CD4-positive, alpha-beta T cell treated with Interleukin-12 subunit alpha and Interleukin-12 subunit beta, for 1 hour (primary cell): Measurements from ENCODE around the gene ALDH4A1.

ENCODE experiments used
- DNase-seq: peaks from one replicate; pipeline ENCODE4 v3.0.0-alpha.2; 2020

The ALDH4A1 gene, protein sequence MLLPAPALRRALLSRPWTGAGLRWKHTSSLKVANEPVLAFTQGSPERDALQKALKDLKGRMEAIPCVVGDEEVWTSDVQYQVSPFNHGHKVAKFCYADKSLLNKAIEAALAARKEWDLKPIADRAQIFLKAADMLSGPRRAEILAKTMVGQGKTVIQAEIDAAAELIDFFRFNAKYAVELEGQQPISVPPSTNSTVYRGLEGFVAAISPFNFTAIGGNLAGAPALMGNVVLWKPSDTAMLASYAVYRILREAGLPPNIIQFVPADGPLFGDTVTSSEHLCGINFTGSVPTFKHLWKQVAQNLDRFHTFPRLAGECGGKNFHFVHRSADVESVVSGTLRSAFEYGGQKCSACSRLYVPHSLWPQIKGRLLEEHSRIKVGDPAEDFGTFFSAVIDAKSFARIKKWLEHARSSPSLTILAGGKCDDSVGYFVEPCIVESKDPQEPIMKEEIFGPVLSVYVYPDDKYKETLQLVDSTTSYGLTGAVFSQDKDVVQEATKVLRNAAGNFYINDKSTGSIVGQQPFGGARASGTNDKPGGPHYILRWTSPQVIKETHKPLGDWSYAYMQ

DNA sequence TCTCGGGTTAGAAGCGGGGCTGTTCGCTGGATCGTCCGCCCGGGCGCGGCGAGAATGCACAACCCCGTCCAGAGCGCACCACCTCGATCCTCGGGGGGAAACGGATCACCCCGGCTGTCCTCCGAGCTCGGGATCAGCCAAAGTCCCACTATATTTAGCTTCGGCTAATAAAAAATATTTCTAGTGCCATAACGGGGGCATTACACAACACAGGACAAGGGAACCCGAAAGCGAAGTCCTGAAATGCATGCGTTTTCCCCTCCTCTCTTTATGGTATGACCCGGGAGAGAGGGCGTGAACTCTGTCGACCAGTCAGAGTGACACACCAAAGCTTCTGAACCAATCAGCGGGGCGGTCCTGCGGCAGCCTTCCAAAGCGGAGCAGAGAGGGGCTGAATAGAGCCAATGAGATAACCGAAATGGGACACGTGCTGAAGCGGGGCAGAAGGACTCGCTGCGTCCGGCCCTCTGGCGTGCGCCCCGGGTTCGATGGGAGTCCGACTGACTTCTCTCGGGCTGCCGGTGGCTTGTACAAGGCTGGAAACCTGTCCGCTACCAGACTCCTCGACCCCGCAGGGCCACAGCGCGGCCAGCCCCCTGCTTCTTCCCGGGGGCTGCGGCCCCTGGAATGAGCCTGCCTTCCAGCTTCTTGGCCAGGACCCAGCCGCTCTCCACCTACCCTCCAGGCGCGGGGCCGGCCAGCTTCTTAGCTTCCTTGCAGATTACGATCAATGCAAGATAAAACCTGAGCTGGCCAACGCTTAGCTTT, at the start of gene ALDH4A1:
Gene ALDH4A1, minus strand, starts transcription at position 33 of the 768 bp plus-strand sequence. Its CDS starts 32 bp downstream, at position 1.
- DNase-seq: peak; percentile 96

DNA sequence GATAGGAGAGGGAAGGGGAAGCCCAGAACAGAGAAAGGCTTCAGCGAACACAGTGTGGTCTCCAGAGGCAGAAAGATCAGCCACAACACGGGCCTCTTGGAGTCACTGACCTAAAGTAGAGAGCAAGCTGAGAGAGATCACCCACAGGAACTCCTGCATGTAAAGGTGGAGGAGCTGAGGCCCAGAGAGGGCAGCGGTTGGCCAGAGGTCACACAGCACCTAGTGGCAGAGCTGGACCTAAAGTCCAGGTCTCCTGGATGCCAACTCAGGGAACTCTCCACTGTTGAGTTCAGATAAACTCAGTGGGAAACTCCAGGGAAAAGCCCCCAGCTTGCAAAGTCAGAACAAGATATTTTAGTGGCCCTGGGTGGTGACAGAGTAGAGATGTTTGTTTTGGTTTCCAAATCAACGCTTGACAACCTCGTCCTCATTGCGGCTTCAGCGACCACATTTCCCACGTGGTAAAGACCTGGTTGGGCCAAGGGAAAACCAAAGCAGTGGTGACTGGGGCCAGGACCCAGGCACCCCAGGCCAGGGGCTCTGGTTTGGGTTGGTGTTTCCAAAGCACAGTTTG, 49.5 kb upstream of the ALDH4A1 start:
- peak; percentile 90 for DNase-seq

DNA sequence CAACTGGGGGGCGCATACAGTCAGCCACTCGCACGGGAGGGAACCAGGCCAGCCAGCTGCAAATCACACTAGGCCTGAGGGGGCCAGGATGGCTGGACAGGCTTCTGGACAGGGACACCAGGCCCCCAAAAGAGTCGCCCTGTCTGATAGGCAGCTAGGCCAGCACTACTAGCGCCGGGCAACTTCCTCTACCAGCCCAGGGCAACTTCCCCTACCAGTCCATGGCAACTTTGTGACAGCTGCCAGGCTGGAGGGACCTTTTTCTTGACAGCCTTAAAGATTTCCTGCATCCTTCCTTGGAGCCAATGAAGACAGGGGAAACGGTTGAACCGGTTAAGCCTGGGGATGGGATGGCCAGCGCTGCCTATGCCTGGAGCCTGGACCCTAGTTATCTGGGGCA, 49.1 kb upstream of the ALDH4A1 start:
- DNase-seq: peak; percentile 49

DNA sequence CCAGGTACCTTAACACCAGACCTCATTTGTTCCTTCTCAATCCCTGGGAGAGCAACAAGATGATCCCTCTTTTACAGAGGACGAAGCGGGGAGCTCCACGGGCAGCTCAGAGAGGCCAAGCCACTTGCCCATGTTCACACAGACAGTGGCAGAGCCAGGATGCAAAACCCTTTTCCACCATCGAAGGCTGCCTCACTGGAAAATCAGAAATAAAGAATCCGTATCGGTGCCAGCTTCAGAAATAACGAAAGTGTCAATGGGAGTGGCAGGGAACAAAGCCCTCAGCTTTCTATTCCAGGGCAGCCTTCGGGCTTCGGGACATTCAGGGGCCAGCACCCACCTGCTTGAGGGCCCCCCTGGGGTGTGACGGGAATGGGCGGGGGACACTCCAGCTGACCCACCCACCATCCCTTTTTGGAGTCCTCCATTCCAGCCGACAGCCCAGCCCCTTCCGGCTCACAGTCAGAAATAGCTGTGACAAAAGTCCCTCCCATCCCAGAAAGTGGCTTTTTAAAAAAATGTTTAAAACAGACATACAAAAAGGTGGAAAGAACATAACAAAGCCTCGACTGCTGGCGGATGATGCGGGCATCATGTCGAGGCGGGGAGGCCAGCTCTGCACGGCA, 48.2 kb upstream of the ALDH4A1 start:
- DNase-seq: peak; percentile 68

DNA sequence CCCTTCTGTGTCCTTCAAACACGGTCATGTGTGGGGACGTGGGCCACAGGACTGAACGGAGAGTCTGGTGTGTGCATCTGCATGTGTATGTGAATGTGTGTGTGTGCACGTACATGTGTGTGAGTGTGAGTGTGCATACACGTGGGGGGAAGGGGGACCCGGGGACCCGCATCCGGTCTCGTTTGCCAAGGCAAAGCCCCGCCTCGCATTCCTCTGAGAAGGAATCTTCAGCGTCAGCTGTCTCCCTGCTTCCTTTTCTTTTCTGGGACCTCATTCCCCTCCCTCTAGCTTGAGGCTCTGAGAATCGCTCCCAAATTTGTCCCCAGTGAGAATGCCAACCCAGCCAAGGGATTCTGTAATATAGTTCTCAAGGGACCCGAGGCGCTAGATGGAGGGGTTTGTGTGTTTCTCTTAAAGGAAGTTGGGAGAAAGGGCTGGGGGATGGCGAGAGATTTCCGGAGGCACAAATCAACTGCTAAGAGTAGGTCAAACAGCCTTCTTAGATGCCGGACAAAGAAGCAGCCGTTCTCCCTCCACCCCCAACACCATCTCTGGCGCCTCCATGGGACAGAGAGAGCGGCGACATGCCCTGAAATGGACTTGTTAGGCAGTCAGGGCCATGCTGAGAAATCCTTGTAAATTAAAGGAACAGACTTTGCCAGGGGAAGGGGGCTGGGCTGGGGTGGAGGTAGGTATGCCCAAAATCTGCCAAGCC, 47.5 kb upstream of the ALDH4A1 start:
- peak; percentile 32 for DNase-seq

DNA sequence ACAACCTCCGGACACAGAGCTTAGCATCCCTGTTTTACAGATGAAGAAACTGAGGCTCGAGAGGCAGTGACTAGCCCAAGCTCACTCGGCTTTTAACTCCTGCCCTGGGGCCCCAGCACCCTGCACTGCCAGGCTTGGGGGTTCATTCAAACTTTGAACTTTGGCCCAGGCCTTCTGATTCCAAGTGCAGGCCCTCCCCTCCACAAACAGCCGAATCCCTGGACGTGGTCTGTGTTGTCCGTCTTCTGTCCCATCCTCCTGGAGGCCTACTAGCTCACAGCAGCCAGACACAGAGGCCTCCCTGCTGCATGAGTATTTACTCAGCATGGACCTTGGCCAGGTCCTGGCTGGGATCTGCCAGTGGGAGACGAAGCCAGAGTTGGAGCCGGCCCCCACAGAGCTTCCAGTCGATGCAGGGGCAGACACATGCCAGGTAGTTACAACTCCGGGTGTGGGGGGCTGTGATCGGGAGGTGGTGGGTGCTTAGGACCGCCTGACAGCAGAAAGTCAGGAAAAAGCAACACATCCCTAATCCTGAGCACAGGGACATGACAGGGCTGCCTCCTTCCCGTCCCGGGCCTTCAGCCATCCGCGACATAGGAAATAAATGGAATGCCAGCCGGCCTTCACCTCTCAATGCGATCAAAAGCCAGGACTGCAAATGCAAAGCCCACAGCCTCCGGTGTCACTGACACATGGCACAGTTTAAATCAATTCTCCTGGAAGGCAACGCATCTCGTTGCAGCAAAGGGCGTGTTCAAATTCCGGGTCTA, 46.7 kb upstream of the ALDH4A1 start:
- DNase-seq: no peak

DNA sequence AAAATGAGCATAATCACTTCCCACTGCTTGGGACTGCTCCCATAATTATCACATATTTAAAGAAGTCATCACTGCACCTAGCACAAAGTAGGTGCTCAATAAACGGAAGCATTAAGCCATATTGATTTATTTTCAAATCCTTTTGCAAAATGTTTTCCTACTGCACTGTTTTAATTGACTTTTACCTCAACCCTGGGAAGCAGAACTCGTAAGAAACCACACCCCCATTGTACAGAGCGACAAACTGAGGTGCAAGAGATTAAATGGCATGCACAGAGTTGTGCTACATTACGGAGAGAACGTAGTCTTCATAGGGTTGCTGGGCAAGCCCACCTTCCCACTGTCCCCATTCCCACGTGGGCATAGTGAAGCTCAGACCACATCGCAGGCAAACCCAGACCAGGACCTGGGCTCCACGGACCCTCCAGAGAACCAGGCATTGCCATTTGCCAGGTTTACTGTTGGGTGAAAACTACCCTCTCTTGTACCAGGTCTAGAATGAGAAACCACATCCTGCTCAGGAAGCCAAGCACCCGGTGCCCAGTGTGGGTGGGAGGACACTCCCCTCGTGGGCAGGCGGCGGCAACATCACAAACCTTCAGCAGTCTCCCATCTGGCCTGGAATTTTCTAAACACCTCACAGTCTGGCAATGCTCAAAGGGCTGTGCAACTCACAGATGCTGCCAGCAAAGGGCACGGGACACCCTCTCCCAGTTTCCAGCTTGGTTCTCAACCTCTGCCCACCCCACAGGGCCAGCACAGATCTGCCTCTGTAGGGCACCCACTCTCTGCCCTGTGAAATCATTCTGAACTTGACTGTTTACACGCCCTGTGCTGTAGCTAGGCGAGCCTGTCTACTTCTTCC, 45.9 kb upstream of the ALDH4A1 start:
- peak; percentile 81 for DNase-seq

DNA sequence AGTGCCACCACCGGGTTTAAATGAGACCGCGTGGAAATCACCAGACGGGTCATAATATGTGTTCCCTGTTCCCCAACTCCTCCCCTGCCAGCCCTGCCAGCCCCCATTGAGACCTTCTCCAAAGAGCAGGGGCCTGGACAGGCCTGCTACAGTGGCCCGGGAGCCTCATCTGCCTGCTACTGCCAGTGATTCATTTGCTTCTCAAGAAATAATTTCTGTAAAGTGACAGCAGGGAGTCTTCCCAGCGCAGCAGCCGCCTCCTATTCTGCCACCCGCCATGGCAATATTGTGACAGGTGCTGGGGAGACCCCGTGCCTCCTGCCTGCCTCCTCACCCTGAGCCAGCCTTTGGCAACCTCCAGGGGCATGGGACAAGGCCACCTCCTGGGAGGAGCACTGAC, 45.2 kb upstream of the ALDH4A1 start:
- no peak for DNase-seq

DNA sequence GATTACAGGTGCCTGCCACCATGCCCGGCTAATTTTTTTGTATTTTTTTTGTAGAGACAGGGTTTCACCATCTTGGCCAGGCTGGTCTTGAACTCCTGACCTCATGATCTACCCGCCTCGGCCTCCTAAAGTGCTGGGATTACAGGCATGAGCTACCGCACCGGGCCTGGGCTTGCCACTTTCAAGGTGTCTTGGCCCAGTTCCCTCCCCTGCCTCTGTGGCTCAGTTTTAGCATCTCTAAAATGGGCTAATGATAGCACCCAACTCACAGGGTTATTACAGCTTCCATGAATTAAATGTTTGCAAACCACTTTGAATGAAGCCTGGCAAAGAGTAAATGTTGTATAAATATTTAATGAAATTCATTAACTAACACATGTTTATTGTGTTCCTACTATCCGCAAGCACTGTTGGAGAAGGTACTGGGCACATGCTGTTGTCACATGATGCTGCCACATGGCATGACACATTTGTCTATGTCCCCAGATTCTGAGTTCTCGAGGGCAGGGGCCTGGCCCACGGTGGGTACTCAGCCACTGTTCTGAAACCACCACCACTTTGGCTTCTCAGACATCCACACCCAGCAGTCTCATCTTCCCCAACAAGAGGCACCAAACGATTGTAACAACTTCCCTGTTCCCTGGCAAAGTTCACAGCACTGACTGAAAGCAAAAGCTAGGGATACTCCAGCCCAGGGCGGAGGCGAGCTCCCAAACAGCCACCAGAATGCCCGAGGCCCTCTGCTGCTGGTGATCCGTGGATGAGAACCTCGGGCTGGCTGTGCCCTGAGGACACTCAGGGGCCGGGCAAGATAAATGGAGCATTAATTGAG, 44.4 kb upstream of the ALDH4A1 start:
- no peak for DNase-seq

DNA sequence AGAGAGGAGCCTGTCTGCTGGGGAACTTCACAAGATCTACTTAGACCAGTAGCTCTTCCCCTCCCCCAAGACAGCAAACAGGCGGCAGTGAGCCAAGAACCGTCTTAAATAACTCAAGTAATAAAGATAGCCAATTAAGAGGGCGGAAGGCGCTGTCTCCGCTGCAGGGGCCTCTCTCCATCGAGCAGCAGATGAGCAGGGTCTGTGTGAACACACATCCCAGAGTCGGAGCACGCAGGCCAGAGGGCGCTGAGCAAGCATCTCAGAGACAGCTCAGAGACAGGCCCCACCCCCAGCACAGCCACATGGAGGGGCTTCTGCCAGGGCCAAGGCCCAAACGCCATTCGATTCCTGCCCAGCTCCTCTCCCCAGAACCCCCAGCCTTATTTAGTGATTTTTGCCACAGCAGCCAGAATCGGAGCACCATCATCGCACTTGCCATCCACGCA, 43.1 kb upstream of the ALDH4A1 start:
- no peak for DNase-seq

DNA sequence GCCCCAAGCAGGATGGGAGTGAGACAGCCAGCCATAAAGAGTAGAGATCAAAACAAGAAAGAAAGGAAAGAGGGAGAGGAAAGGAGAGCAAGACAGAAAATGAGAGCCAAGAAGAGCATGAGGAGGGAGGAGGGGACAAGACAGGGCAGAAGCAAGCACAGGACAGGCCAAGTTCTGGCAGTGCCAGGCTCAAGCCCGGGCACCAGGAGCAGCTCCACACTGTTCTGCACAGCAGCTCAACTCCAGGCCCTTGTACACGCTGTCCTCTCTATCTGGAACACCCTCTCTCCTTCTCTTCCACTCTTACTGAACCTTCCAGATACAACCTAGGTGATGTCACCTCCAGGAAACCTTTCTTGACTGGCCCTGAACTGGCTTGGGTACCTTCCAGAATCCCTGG, 42.5 kb upstream of the ALDH4A1 start:
- no peak for DNase-seq

DNA sequence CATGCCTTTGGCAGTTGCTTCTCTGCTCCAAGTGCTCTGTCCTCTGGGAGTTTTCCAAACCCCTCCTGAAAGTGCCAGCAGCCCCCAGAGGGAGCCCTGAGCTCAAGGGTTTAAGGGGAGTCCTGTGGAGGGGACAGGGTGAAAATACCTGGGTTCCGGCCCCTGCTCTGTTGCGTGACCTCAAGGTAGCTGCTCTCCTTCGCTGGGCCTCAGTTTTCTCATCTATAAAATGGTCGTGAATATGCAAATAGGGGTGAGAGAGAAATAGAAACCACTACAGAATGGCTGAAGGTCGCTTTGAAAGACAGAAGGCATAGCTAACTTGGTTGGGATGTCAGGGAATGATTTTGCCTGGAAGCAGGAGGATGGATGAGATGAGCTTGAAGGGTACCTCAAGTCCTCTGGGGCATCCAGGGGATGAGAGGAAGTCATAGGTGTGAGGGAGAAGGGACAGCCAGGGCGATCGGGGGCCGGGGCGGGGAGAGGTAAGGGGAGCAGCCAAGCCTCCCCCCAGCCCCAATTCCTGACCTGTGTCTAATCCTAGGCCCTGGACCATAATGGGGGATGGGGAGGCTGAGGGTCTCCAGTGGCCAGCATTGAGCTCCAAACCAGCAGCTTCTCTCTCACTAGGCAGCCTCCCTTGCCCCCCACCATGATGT, 41.7 kb upstream of the ALDH4A1 start:
- DNase-seq: no peak

DNA sequence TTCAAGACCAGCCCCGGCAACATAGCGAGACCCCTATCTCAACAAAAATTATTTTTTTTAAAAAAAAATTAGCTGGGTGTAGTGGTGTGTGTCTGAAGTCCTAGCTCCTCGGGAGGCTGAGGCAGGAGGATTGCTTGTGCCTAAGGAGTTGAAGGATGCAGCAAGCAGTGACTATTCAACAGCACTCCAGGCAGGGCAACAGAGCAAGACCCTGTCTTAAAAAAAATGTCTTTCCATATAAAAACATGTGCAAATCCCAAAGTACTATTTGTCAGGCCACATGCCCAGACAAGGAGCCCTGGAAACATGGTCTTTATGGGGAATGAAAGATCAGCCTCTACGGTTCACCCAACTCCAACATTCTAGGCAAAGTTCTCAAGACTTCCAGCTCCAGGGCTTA, 40.8 kb upstream of the ALDH4A1 start:
- no peak for DNase-seq

DNA sequence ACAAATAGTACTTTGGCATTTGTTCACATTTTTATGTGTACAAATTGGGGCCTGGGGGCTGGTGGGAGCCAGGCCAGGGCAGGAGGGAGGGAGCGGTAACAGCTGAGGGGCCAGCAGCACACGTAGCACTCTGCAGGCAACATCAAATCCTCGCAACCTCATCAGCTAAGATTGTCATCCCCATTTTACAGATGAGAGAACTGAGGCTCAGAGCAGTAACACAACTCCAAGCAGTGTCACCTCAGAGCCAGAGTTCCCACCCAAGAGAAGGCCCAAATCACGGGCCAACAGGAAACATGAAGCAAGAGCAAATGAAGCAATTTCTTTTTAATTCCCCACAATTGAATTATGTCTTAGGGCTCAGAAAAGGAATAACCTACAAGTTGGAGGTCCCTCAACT, 40.0 kb upstream of the ALDH4A1 start:
- DNase-seq: no peak

DNA sequence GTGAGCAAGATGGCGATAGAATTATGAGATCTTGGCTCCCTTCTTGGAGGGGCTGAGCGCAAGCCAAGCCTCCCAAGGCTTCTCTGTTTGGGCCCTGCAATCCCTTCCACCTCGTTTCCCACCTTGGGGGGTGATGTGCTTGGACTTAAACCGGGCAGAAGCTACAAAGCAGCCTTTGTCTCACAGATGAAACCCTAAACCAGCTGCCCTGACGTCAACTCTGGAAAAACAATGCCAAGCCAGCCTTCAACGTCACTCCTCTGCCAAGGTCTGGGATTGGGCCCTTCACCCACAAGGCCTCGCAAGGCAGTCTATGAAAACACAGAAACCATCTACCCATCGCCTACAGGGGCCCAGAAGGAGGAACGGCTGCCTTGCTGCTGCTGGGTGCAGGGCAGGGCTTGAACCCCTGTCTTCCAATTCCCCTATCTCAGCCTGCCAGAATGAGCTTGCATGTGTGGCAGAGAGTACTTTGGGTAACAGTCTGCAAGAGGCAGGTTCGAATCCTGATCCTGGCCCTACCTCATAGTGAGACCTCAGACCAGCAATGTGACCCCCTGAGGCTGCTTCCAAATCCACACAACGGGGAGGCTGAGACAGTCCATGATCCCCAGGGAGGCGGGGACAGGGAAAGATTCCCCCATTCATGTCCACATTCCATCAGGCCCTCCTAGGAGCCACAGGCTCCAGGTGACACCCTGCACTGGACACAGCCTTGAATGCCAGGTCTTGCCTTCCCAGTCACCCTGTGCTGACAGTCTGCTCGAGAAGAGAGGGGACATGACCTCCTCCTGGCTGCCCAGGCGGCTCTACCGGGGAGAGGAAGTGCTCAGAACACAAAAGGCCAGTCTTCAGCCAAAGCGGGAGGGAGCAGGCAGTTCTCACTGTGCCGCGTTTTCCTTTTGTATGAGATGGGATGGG, 39.1 kb upstream of the ALDH4A1 start:
- no peak for DNase-seq

DNA sequence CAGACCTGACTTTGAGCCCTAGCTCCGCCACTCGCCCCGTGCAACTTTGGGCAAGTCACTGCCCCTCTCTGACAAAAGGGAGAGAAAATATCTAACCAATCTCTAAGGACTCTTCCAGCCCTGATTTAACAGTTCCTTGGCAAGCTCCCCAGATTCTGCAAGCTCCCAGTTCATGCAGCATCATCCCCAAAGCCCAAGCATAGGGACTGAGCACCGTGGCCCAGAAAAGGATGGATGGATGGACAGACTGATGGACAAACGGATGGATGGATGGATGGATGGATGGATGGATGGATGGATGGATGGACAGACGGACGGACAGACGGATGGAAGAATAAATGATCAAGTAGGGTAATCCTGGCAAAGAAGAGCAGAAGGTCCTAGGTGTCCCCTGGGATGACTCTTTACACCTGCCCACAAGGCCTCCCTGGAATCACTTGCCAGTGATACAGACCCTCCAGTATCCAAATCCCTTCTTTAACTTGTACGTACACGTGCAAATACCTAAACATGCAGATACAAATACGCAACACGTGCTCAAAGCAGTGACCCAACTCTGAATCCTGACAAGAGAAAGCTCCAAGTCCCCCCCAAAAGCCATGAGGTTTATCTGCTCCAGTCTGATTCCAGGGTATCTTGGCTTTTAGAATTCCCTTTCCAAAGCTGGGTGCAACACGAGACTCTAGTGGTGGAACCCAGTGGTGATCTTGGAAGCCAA, 38.1 kb upstream of the ALDH4A1 start:
- DNase-seq: no peak
